HL-60 (cell line): ENCODE measurements around the gene TTC39B.

ENCODE experiments used
- DNase-seq, 2 experiments: peaks; one replicate each; pipeline ENCODE4 v3.0.0-alpha.2; 2010 to 2020; ENCODE audit warnings: low read depth in 1 of 2, low spot score in 1 of 2
- H3K27ac ChIP-seq: fragments of 250-450 bp; sonication (Bioruptor Pico); replicated peaks from 2 replicates; pipeline ENCODE4 v1.5.1; 2020; ENCODE audit warnings: mild to moderate bottlenecking, moderate library complexity
- H3K27me3 ChIP-seq: fragments of 250-450 bp; sonication (Bioruptor Pico); 2 replicates; pipeline ENCODE4 v1.5.1; 2021; ENCODE audit warnings: mild to moderate bottlenecking, moderate library complexity; ENCODE audit not compliant: insufficient read depth, poor library complexity, severe bottlenecking
- H3K4me3 ChIP-seq: replicated peaks from 2 replicates; pipeline ENCODE4 v1.5.1; 2011; ENCODE audit warnings: mild to moderate bottlenecking, control low read depth, low read length; ENCODE audit not compliant: insufficient read depth
- GABPA ChIP-seq: IDR thresholded peaks from 2 replicates; pipeline ENCODE4 v1.6.1; 2012; ENCODE audit warnings: low read depth
- POLR2AphosphoS5 ChIP-seq: IDR thresholded peaks from 2 replicates; pipeline ENCODE4 v1.6.1; 2012; ENCODE audit warnings: low read depth
- REST ChIP-seq: IDR thresholded peaks from 2 replicates; pipeline ENCODE4 v1.6.1; 2012; ENCODE audit warnings: low read depth; ENCODE audit not compliant: insufficient replicate concordance
- SPI1 ChIP-seq: IDR thresholded peaks from 2 replicates; pipeline ENCODE4 v1.6.1; 2012; ENCODE audit warnings: low read depth, mild to moderate bottlenecking, borderline replicate concordance
- TF ChIP-seq, protein P1 (sequence below): IDR thresholded peaks from one replicate; pipeline ENCODE4 v1.5.1; 2011; ENCODE audit warnings: low read length, control low read depth, inconsistent platforms; ENCODE audit not compliant: insufficient read depth

TTC39B gene

GRCh38 chr9:15229409-15229808 is 77.6 kb downstream of the TTC39B start:
- TF ChIP-seq, protein P1, sequence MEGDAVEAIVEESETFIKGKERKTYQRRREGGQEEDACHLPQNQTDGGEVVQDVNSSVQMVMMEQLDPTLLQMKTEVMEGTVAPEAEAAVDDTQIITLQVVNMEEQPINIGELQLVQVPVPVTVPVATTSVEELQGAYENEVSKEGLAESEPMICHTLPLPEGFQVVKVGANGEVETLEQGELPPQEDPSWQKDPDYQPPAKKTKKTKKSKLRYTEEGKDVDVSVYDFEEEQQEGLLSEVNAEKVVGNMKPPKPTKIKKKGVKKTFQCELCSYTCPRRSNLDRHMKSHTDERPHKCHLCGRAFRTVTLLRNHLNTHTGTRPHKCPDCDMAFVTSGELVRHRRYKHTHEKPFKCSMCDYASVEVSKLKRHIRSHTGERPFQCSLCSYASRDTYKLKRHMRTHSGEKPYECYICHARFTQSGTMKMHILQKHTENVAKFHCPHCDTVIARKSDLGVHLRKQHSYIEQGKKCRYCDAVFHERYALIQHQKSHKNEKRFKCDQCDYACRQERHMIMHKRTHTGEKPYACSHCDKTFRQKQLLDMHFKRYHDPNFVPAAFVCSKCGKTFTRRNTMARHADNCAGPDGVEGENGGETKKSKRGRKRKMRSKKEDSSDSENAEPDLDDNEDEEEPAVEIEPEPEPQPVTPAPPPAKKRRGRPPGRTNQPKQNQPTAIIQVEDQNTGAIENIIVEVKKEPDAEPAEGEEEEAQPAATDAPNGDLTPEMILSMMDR: no peak
- no peak for TF ChIP-seq REST
- no peak for TF ChIP-seq POLR2AphosphoS5
- H3K27ac ChIP-seq: no peak overlapping the region
- no peak for DNase-seq
- H3K27me3 ChIP-seq: no peaks in the 10 kb centered on the region
- H3K4me3 ChIP-seq: no peak overlapping the region

- no peak overlapping the region for H3K27ac ChIP-seq
- TF ChIP-seq, protein P1: no peak
- TF ChIP-seq GABPA (no peak), REST (no peak), SPI1 (no peak), POLR2AphosphoS5 (no peak)
- H3K27me3 ChIP-seq: no peaks in the 10 kb centered on the region
- DNase-seq: no peak
- H3K4me3 ChIP-seq: no peak overlapping the region
These were observed 79.5 kb downstream of the TTC39B start for GRCh38 chr9:15227491-15227890.

DNA sequence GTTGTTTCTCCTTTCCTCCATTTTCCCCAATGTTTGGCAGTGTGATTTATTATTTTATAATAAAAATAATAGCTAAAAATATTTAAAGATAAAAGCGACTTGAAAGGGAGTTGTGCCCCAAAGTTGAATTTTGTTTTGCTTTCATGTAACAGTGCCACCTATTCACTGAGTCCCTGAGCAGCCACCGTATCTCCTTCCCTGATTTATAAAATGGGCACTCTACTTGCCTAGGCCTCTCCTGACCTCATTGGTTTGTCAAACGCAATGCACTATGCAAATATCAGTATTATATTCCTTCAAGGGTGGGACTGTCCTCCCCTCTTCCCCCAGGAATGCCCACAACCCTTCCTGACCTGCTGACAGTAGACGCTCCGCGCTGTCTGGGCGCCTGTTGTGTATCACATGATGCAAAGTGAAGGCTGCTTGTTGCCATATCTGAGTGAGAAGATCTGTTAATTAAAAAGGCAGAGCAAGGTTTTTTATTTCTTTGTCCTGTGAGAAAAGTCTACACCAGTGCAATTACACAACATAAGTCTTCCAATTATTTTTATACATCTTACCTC is 81.4 kb downstream of the TTC39B start:
- no peak for TF ChIP-seq GABPA
- TF ChIP-seq POLR2AphosphoS5: no peak
- no peak for TF ChIP-seq REST
- TF ChIP-seq, protein P1: no peak
- TF ChIP-seq SPI1: no peak
- no peak overlapping the region for H3K4me3 ChIP-seq

More for the DNA sequence above, 81.4 kb downstream of the TTC39B start:
- no peak for DNase-seq
- Histone ChIP-seq H3K27ac (no peak overlapping the region), H3K27me3 (no peaks in the 10 kb centered on the region)
